ENCODE results near the gene CDRT4.

DNA sequence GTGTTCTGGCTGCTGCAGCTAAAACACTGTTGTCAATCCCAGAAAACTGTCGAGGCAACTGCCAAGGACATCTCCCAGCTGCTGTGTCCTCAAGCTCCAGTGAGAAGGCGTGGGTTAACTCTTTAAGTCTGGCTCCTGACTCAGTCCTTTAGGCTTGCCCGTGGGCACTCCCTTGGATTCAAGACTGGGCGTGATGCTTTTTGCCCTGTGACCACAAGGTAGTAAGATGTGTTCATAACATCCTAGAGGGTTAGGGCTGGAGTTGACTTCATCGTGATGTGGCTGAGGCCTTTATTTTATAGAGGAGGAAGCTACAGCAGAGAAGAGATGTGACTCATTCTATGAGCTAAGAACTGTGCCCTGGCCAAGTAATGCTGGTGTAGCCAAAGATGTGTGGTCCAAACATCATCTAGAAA, 75.1 kb downstream of the CDRT4 start:
- TF ChIP-seq, protein P1, sequence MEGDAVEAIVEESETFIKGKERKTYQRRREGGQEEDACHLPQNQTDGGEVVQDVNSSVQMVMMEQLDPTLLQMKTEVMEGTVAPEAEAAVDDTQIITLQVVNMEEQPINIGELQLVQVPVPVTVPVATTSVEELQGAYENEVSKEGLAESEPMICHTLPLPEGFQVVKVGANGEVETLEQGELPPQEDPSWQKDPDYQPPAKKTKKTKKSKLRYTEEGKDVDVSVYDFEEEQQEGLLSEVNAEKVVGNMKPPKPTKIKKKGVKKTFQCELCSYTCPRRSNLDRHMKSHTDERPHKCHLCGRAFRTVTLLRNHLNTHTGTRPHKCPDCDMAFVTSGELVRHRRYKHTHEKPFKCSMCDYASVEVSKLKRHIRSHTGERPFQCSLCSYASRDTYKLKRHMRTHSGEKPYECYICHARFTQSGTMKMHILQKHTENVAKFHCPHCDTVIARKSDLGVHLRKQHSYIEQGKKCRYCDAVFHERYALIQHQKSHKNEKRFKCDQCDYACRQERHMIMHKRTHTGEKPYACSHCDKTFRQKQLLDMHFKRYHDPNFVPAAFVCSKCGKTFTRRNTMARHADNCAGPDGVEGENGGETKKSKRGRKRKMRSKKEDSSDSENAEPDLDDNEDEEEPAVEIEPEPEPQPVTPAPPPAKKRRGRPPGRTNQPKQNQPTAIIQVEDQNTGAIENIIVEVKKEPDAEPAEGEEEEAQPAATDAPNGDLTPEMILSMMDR (IDR thresholded peaks at IDR 0.05; ENCODE audit: insufficient read depth, low read length, poor library complexity, severe bottlenecking), result no peak
- TF ChIP-seq EZH2phosphoT487 (conservative IDR thresholded peaks at IDR 0.05; ENCODE audit: low read length), result no peak
